ENCODE measurements around the gene RYK.

The RYK gene

DNA sequence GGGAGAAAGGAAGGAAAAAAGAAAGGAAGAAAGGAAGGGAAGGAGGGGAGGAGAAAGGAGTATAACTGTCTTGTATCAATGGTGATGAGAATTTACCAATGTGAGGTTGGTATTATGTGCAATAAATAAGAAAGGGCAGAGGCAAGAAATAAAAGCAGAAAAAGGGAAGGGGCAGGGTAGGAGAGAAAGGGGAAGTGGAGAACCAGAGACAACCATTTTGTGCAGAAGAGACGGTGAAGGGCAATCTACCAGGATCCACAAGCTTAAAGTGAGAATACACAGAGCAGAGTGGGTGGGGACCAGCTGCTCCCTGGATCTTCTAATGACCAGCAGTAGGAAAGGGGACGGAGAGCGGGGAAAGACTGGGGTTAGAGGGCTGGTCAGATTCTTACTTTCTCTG is 114.1 kb downstream of the RYK start:
- H3K4me1 Mint-ChIP-seq: no peaks in the 10 kb centered on the region
- H3K36me3 Mint-ChIP-seq (ENCODE audit: low read depth): peaks cover 57% of the 10 kb centered on the region
- no peak for DNase-seq
- H3K27ac Mint-ChIP-seq: no peak overlapping the region
- TF ChIP-seq, protein P1, sequence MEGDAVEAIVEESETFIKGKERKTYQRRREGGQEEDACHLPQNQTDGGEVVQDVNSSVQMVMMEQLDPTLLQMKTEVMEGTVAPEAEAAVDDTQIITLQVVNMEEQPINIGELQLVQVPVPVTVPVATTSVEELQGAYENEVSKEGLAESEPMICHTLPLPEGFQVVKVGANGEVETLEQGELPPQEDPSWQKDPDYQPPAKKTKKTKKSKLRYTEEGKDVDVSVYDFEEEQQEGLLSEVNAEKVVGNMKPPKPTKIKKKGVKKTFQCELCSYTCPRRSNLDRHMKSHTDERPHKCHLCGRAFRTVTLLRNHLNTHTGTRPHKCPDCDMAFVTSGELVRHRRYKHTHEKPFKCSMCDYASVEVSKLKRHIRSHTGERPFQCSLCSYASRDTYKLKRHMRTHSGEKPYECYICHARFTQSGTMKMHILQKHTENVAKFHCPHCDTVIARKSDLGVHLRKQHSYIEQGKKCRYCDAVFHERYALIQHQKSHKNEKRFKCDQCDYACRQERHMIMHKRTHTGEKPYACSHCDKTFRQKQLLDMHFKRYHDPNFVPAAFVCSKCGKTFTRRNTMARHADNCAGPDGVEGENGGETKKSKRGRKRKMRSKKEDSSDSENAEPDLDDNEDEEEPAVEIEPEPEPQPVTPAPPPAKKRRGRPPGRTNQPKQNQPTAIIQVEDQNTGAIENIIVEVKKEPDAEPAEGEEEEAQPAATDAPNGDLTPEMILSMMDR (IDR thresholded peaks at IDR 0.05): no peak
- H3K9me3 Mint-ChIP-seq: peaks cover 38% of the 10 kb centered on the region
- peaks cover 3% of the 10 kb centered on the region for H3K27me3 Mint-ChIP-seq (ENCODE audit: low read depth, poor library complexity)
- H3K4me3 Mint-ChIP-seq: no peak overlapping the region

DNA sequence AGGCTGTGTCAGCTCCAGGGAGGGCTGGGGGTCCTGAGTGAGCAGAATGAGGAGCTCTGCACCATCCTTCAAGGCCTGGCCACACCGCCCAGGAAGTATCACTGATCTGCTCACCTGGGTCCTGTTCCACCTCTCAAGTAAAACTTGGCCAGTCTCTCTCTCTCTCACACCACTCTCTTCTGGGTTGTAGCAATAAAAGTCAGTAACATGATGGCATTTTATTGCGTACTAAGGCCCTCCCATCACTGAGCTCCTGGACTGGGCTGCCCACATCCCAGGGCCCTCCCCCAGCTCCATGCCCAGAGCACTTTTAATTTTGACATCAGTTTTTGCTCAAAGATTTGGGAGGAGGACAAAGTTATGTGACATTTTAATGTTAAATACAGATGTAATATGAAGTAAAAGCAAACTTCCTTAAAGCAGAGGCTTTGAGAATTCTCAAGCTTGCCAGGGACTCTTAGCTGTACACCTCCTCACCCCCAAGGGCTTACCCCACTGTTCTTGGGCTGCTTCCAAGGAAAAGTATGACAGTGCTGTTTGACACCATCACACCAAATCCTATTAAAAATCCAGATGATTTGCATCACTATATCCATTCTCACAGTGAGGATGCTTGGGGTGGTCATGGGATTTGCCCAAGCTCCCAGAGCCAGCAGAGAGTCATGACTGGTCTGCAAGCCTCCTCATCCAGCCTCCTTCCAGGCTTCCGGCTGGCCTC is 115.8 kb downstream of the RYK start:
- Mint-ChIP-seq H3K27me3 (ENCODE audit: low read depth, poor library complexity) (peaks cover 3% of the 10 kb centered on the region), H3K9me3 (peaks cover 36% of the 10 kb centered on the region), H3K27ac (no peak overlapping the region), H3K4me3 (no peak overlapping the region), H3K36me3 (ENCODE audit: low read depth) (peaks cover 50% of the 10 kb centered on the region), H3K4me1 (no peaks in the 10 kb centered on the region)
- DNase-seq: no peak
- TF ChIP-seq, protein P1 (IDR thresholded peaks at IDR 0.05): no peak

DNA sequence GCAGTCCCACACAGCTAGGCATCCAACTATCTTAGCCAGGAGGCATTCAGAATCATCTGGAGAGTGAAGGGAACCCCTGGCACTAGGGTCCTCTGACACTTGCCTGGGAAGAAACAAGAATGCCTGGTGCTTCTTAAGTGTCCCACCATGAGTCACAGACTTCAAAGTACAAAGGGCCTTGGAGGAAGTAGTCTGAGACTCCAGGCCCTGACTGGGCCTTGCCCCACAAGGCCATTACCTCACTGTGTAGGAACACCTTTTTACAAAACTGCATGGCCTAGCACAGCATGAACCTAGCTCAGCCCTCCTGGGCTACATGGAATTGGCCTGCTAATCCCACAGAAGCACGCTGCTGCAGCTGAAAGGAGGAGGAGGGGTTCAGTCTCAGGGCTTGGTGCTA is 116.4 kb downstream of the RYK start:
- H3K4me1 Mint-ChIP-seq: no peaks in the 10 kb centered on the region
- TF ChIP-seq, protein P1 (IDR thresholded peaks at IDR 0.05): no peak
- no peak overlapping the region for H3K4me3 Mint-ChIP-seq
- DNase-seq: no peak
- peaks cover 35% of the 10 kb centered on the region for H3K9me3 Mint-ChIP-seq
- no peak overlapping the region for H3K27ac Mint-ChIP-seq
- H3K27me3 Mint-ChIP-seq (ENCODE audit: low read depth, poor library complexity): peaks cover 3% of the 10 kb centered on the region
- H3K36me3 Mint-ChIP-seq (ENCODE audit: low read depth): peaks cover 50% of the 10 kb centered on the region

DNA sequence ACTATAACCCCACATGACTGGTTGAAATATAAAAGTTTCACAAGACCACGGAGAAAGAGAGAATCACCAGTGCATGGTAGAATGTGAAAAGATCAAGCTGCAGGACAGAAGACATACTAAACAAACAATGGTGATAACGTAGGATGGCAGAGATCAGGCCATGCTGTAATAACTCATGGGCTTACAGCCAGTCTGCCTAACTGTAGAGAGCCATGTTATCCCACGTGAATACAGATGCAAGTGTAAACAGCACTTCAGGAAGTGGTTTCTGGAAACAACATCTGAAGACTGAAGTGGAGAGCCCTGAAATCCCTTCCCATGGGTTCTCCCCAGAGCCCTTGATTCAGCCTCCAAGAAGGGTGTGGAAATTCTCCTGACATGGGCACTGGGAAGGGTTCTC is 117.7 kb downstream of the RYK start:
- DNase-seq: no peak
- Mint-ChIP-seq H3K27me3 (ENCODE audit: low read depth, poor library complexity) (peaks cover 3% of the 10 kb centered on the region), H3K9me3 (peaks cover 33% of the 10 kb centered on the region), H3K36me3 (ENCODE audit: low read depth) (peaks cover 50% of the 10 kb centered on the region), H3K4me3 (no peak overlapping the region), H3K27ac (no peak overlapping the region), H3K4me1 (no peaks in the 10 kb centered on the region)
- TF ChIP-seq, protein P1 (IDR thresholded peaks at IDR 0.05): no peak

DNA sequence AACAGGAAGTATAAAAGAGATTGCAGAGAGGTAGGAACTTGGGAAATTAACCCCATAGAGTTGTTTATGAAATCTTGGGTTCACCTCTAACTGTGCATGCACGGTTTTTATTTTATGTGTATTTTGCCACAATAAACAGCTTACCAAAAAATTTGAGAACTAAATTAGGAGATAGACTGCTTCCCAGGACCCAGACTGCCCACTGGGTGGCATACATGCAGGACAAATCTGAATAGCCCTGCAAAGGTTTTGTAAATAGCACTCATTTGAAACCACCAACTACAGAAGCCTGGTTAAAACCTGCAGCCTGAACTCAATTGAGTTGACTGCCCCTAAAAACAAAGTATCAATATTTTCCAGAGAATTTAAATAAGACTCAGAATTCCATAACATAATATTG is 124.5 kb downstream of the RYK start:
- no peak for DNase-seq
- Mint-ChIP-seq H3K9me3 (peaks cover 62% of the 10 kb centered on the region), H3K4me3 (no peak overlapping the region), H3K27ac (no peak overlapping the region), H3K36me3 (ENCODE audit: low read depth) (peaks cover 72% of the 10 kb centered on the region), H3K4me1 (no peaks in the 10 kb centered on the region), H3K27me3 (ENCODE audit: low read depth, poor library complexity) (no peaks in the 10 kb centered on the region)
- TF ChIP-seq, protein P1 (IDR thresholded peaks at IDR 0.05): no peak

DNA sequence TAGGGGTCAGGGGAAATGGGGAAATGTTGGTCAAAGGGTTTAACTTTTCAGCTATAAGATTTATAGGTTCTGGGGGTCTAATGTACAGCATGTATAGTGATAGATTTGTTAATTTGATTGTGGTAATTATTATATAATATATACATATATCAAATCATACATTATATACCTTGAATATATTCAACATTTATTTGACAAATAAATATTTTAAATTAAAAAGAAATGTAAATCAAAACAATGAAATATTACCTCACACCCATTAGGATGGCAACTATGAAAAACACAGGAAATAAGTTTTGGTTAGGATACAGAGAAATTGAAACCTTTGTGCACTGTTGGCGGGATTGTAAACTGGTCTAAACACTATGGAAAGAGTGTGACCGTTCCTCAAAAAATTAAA is 135.9 kb downstream of the RYK start:
- Mint-ChIP-seq H3K4me3 (no peak overlapping the region), H3K27ac (no peak overlapping the region), H3K36me3 (ENCODE audit: low read depth) (peaks cover 26% of the 10 kb centered on the region), H3K27me3 (ENCODE audit: low read depth, poor library complexity) (no peaks in the 10 kb centered on the region), H3K9me3 (peaks cover 34% of the 10 kb centered on the region), H3K4me1 (peaks cover 6% of the 10 kb centered on the region)
- TF ChIP-seq, protein P1 (IDR thresholded peaks at IDR 0.05): no peak
- DNase-seq: no peak
